OCI-LY3 (cell line): Measurements from ENCODE around the gene PITX3.

Experiments
- H2AFZ ChIP-seq: fragments of 200-600, 300-600 bp; shearing (Covaris generic); 2 replicates; pipeline ENCODE4 v1.6.0; 2014; ENCODE audit warnings: antibody characterized with exemption, low read depth, low read length
- H3K27ac ChIP-seq: fragments of 200-600, 300-600 bp; sonication (generic); 2 replicates; pipeline ENCODE4 v1.5.1; 2014; ENCODE audit warnings: mild to moderate bottlenecking, low read length, moderate library complexity, mixed read lengths
- H3K27me3 ChIP-seq: fragments of 200-600, 300-600 bp; sonication (generic); 2 replicates; pipeline ENCODE4 v1.6.1; 2014; ENCODE audit warnings: low read depth, low read length, mixed read lengths
- H3K36me3 ChIP-seq: fragments of 200-600, 300-600 bp; sonication (generic); replicated peaks from 2 replicates; pipeline ENCODE3; 2014; ENCODE audit warnings: low read depth, low read length, mixed read lengths
- H3K4me1 ChIP-seq: fragments of 300-600, 200-600 bp; sonication (generic); 2 replicates; pipeline ENCODE4 v1.6.1; 2014; ENCODE audit warnings: low read length, mixed read lengths
- H3K4me2 ChIP-seq: fragments of 200-600, 300-600 bp; sonication (generic); 2 replicates; pipeline ENCODE4 v1.6.1; 2014; ENCODE audit warnings: low read length, mixed read lengths
- H3K4me3 ChIP-seq: fragments of 300-600, 200-600 bp; sonication (generic); 2 replicates; pipeline ENCODE4 v1.5.1; 2014; ENCODE audit warnings: antibody characterized with exemption, mild to moderate bottlenecking, low read length, moderate library complexity
- H3K79me2 ChIP-seq: fragments of 300-600, 200-600 bp; shearing (Covaris generic); 2 replicates; pipeline ENCODE4 v1.6.1; 2014; ENCODE audit warnings: mild to moderate bottlenecking, low read length, mixed read lengths
- H3K9ac ChIP-seq: fragments of 300-600, 200-600 bp; shearing (Covaris generic); 2 replicates; pipeline ENCODE4 v1.6.0; 2014; ENCODE audit warnings: mild to moderate bottlenecking, low read length, moderate library complexity
- H3K9me3 ChIP-seq: fragments of 200-600, 300-600 bp; shearing (Covaris generic); 2 replicates; pipeline ENCODE4 v1.6.1; 2014; ENCODE audit warnings: low read length, mixed read lengths; ENCODE audit not compliant: insufficient read depth
- H4K20me1 ChIP-seq: fragments of 200-600, 300-600 bp; sonication (generic); 2 replicates; pipeline ENCODE4 v1.6.1; 2016; ENCODE audit warnings: low read length, mixed read lengths; ENCODE audit not compliant: insufficient read depth
- CTCF ChIP-seq: fragments of 200-600, 300-600 bp; sonication (generic); IDR thresholded peaks from 2 replicates; pipeline ENCODE4 v1.5.1; 2014; ENCODE audit warnings: antibody characterized with exemption, low read length, low read depth
- EZH2phosphoT487 ChIP-seq: fragments of 200-600 bp; shearing (Covaris generic); IDR thresholded peaks from 2 replicates; pipeline ENCODE4 v1.6.1; 2018; ENCODE audit warnings: antibody characterized with exemption, mixed run types, low read depth

Gene PITX3

DNA sequence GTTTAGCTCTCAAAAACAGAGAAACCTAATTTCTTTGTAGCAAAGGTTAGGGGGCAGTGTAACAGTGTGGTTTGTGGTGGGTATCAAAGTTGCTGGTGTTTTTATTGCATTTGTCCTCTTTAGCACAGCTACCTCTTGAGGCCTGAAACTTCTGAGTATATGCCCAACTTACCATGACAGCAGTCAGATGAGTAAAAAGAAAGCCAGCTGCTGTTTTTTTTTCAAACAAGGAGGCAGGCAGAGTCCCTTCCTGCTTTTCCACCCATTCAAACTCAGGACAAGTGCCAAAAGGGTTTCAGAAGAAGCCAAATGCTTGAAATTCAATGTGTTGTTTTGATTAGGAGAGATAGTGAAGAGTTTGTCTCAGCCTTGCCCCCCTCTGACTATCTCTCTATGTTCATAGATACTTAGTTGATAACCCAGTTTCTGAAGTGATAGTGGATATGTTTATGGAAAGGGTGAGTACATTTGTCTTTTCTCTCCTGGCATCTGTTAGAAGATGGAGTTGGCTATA, 27.1 kb upstream of the PITX3 start:
- Histone ChIP-seq H2AFZ (no peak overlapping the region), H3K4me1 (no peaks in the 10 kb centered on the region), H3K9me3 (no peaks in the 10 kb centered on the region), H3K27ac (no peak overlapping the region), H3K9ac (no peak overlapping the region), H4K20me1 (peaks cover 21% of the 10 kb centered on the region), H3K79me2 (no peaks in the 10 kb centered on the region; the same call in 1 of the 2 replicates), H3K27me3 (no peaks in the 10 kb centered on the region), H3K4me2 (no peak overlapping the region), H3K4me3 (no peak overlapping the region), H3K36me3 (peaks cover 2% of the 10 kb centered on the region)
- TF ChIP-seq EZH2phosphoT487 = no peak
- TF ChIP-seq CTCF = no peak

GRCh38 chr10:102267748-102268147, 26.4 kb upstream of the PITX3 start:
- H3K4me3 ChIP-seq = no peak overlapping the region
- H3K79me2 ChIP-seq = no peaks in the 10 kb centered on the region; the same call in 1 of the 2 replicates
- H3K4me1 ChIP-seq = no peaks in the 10 kb centered on the region
- no peak overlapping the region for H3K27ac ChIP-seq
- peaks cover 23% of the 10 kb centered on the region for H4K20me1 ChIP-seq
- H3K4me2 ChIP-seq = no peak overlapping the region
- H3K9me3 ChIP-seq = no peaks in the 10 kb centered on the region
- H3K27me3 ChIP-seq = no peaks in the 10 kb centered on the region
- peaks cover 4% of the 10 kb centered on the region for H3K36me3 ChIP-seq
- H2AFZ ChIP-seq = no peak overlapping the region
- H3K9ac ChIP-seq = no peak overlapping the region
- no peak for TF ChIP-seq CTCF
- TF ChIP-seq EZH2phosphoT487 = no peak

DNA sequence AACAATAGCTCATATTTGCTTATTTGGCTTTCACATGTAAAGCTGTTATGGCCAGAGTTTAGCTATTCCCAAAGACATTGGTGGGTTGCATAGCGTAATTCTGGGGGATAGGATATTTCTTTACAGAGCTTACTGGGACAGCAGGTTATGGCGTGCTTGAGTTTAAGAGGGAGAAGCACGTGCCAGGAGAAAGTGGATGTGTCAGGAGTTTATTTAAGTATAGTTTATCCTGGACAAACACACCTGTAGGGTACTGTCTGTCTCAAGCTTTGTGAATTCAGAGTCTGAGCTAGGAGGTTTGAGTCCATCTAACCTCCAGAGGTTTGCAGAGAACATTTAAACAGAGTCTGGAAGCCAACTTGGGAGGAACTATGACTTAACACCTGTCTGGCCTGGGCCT, 25.4 kb upstream of the PITX3 start:
- Histone ChIP-seq H3K27me3 (no peaks in the 10 kb centered on the region), H3K4me1 (no peaks in the 10 kb centered on the region), H3K79me2 (no peaks in the 10 kb centered on the region; the same call in 1 of the 2 replicates), H3K27ac (no peak overlapping the region), H3K9ac (no peak overlapping the region), H2AFZ (no peak overlapping the region), H3K36me3 (peaks cover 7% of the 10 kb centered on the region), H3K9me3 (no peaks in the 10 kb centered on the region), H4K20me1 (peaks cover 25% of the 10 kb centered on the region), H3K4me2 (no peak overlapping the region), H3K4me3 (no peak overlapping the region)
- TF ChIP-seq CTCF = no peak
- TF ChIP-seq EZH2phosphoT487 = no peak

- Histone ChIP-seq H3K27me3 (no peaks in the 10 kb centered on the region), H3K9ac (no peak overlapping the region), H3K36me3 (peaks cover 12% of the 10 kb centered on the region), H3K9me3 (no peaks in the 10 kb centered on the region), H4K20me1 (peaks cover 25% of the 10 kb centered on the region), H3K79me2 (no peaks in the 10 kb centered on the region; the same call in 1 of the 2 replicates), H2AFZ (no peak overlapping the region), H3K4me3 (no peak overlapping the region), H3K4me1 (no peaks in the 10 kb centered on the region), H3K4me2 (no peak overlapping the region), H3K27ac (no peak overlapping the region)
- TF ChIP-seq CTCF = no peak
- no peak for TF ChIP-seq EZH2phosphoT487
Measured at GRCh38 chr10:102264371-102264770, 23.1 kb upstream of the PITX3 start.
